Activated T-helper 2 cell treated with anti-CD3 and anti-CD28 coated beads, Interferon-gamma antibody, Interleukin-2, Interleukin-4, amounts not matched to agents 10 μg/mL and 5 μg/mL and 100 μg/mL, durations not matched to agents 14 hours and 24 hours and 36 hours (primary cell): ENCODE results near the gene SPEM3. TPM values are rescaled to one million over a fixed set of nuclear protein-coding genes. Genes with fewer than 3 reads are reported as not detected.

Experiments used
- DNase-seq: peaks from one replicate; pipeline ENCODE4 v3.0.0; 2021; ENCODE audit warnings: low spot score
- H3K27ac Mint-ChIP-seq: one replicate; pipeline ENCODE4 v1.8.0; 2021; ENCODE audit warnings: mixed read lengths
- H3K27me3 Mint-ChIP-seq: one replicate; pipeline ENCODE4 v1.8.0; 2021; ENCODE audit warnings: low read depth, mixed read lengths
- H3K36me3 Mint-ChIP-seq: one replicate; pipeline ENCODE4 v1.8.0; 2021; ENCODE audit warnings: low read depth, mixed read lengths
- H3K4me1 Mint-ChIP-seq: one replicate; pipeline ENCODE4 v1.8.0; 2021; ENCODE audit warnings: low read depth, mixed read lengths
- H3K4me3 Mint-ChIP-seq: one replicate; pipeline ENCODE4 v1.8.0; 2021; ENCODE audit warnings: low read depth, mild to moderate bottlenecking, moderate library complexity, mixed read lengths
- H3K9me3 Mint-ChIP-seq: one replicate; pipeline ENCODE4 v1.8.0; 2021; ENCODE audit warnings: mixed read lengths
- intact Hi-C: fragments of 100-400 bp; cut with micrococcal nuclease; formaldehyde crosslinking; loops from one replicate; pipeline ENCODE4 v1.15.1; 2023
- total RNA-seq: library from RNA; stranded (reverse); gene quantifications from 2 replicates; pipeline ENCODE4 v1.2.3, GENCODE V29; 2022

SPEM3 gene
- total RNA-seq, 1 donor from 2014 or later: not detected

GRCh38 chr17:7442142-7442541 is 13.5 kb downstream of the SPEM3 start:
- intact Hi-C loops: no loop called here
- Mint-ChIP-seq H3K9me3 (no peaks in the 10 kb centered on the region), H3K27ac (no peak overlapping the region), H3K4me3 (no peak overlapping the region), H3K27me3 (peaks cover 53% of the 10 kb centered on the region), H3K4me1 (peaks cover 29% of the 10 kb centered on the region), H3K36me3 (peaks cover 27% of the 10 kb centered on the region)
- no peak for DNase-seq

- intact Hi-C loops: no loop called here
- peaks cover 56% of the 10 kb centered on the region for H3K27me3 Mint-ChIP-seq
- no peaks in the 10 kb centered on the region for H3K9me3 Mint-ChIP-seq
- no peak overlapping the region for H3K27ac Mint-ChIP-seq
- no peak for DNase-seq
- H3K4me1 Mint-ChIP-seq: peaks cover 22% of the 10 kb centered on the region
- no peak overlapping the region for H3K4me3 Mint-ChIP-seq
- peaks cover 27% of the 10 kb centered on the region for H3K36me3 Mint-ChIP-seq
Observed at GRCh38 chr17:7443499-7444485, 15.1 kb downstream of the SPEM3 start.

- no peak within 1 kb of the TSS for H3K27ac Mint-ChIP-seq
- no peak for DNase-seq
- H3K36me3 Mint-ChIP-seq: peaks cover 24% of the 10 kb centered on the region
- peak within 1 kb of the TSS; percentile 69 for H3K4me3 Mint-ChIP-seq
- no peaks in the 10 kb centered on the region for H3K9me3 Mint-ChIP-seq
- intact Hi-C loops: loop anchor here (1.0 kb wide), 1 partner anchor 10 kb away; no protein-coding TSS in a partner anchor
- peaks cover 17% of the 10 kb centered on the region for H3K4me1 Mint-ChIP-seq
- peaks cover 52% of the 10 kb centered on the region for H3K27me3 Mint-ChIP-seq
Observed at GRCh38 chr17:7444682-7445618, 16.3 kb downstream of the SPEM3 start, which contains the start of gene CHRNB1. CHRNB1 (plus strand) TSS chr17:7445061; CDS start chr17:7445128, 67 bp downstream.

- H3K36me3 Mint-ChIP-seq: peaks cover 27% of the 10 kb centered on the region
- no peak overlapping the region for H3K27ac Mint-ChIP-seq
- peaks cover 14% of the 10 kb centered on the region for H3K4me1 Mint-ChIP-seq
- peak; percentile 30 for DNase-seq
- H3K4me3 Mint-ChIP-seq: peak overlapping the region; percentile 69
- no peaks in the 10 kb centered on the region for H3K9me3 Mint-ChIP-seq
- peaks cover 48% of the 10 kb centered on the region for H3K27me3 Mint-ChIP-seq
- intact Hi-C loops: loop anchor here (1.0 kb wide), 1 partner anchor 10 kb away; no protein-coding TSS in a partner anchor
Observed at GRCh38 chr17:7445619-7445968, 16.9 kb downstream of the SPEM3 start.

- no peak overlapping the region for H3K27ac Mint-ChIP-seq
- intact Hi-C loops: no loop called here
- peaks cover 31% of the 10 kb centered on the region for H3K27me3 Mint-ChIP-seq
- peaks cover 15% of the 10 kb centered on the region for H3K4me1 Mint-ChIP-seq
- H3K4me3 Mint-ChIP-seq: no peak overlapping the region
- no peaks in the 10 kb centered on the region for H3K9me3 Mint-ChIP-seq
- H3K36me3 Mint-ChIP-seq: peaks cover 18% of the 10 kb centered on the region
- DNase-seq: no peak
Observed at GRCh38 chr17:7448461-7448860, 19.8 kb downstream of the SPEM3 start.

- Mint-ChIP-seq H3K4me3 (no peak overlapping the region), H3K4me1 (peaks cover 11% of the 10 kb centered on the region), H3K27ac (no peak overlapping the region), H3K9me3 (no peaks in the 10 kb centered on the region), H3K27me3 (no peaks in the 10 kb centered on the region), H3K36me3 (peaks cover 17% of the 10 kb centered on the region)
- DNase-seq: no peak
- intact Hi-C loops: no loop called here
Observed at GRCh38 chr17:7459961-7460545, 31.4 kb downstream of the SPEM3 start.

- Mint-ChIP-seq H3K27ac (no peak overlapping the region), H3K9me3 (no peaks in the 10 kb centered on the region), H3K27me3 (no peaks in the 10 kb centered on the region), H3K4me1 (peaks cover 8% of the 10 kb centered on the region), H3K4me3 (no peak overlapping the region), H3K36me3 (peaks cover 17% of the 10 kb centered on the region)
- intact Hi-C loops: no loop called here
- no peak for DNase-seq
Observed at GRCh38 chr17:7460850-7461660, 32.4 kb downstream of the SPEM3 start.

GRCh38 chr17:7462474-7463371 is 34.1 kb downstream of the SPEM3 start:
- intact Hi-C loops: no loop called here
- H3K36me3 Mint-ChIP-seq: peaks cover 24% of the 10 kb centered on the region
- H3K9me3 Mint-ChIP-seq: no peaks in the 10 kb centered on the region
- H3K27ac Mint-ChIP-seq: no peak overlapping the region
- H3K4me1 Mint-ChIP-seq: peaks cover under 1% of the 10 kb centered on the region
- no peak overlapping the region for H3K4me3 Mint-ChIP-seq
- DNase-seq: no peak
- H3K27me3 Mint-ChIP-seq: no peaks in the 10 kb centered on the region

GRCh38 chr17:7463372-7463846 is 34.8 kb downstream of the SPEM3 start:
- no peak overlapping the region for H3K27ac Mint-ChIP-seq
- peaks cover 24% of the 10 kb centered on the region for H3K36me3 Mint-ChIP-seq
- H3K9me3 Mint-ChIP-seq: no peaks in the 10 kb centered on the region
- DNase-seq: no peak
- no peak overlapping the region for H3K4me3 Mint-ChIP-seq
- no peaks in the 10 kb centered on the region for H3K4me1 Mint-ChIP-seq
- H3K27me3 Mint-ChIP-seq: no peaks in the 10 kb centered on the region
- intact Hi-C loops: no loop called here

GRCh38 chr17:7464081-7464480 is 35.4 kb downstream of the SPEM3 start:
- peaks cover 18% of the 10 kb centered on the region for H3K36me3 Mint-ChIP-seq
- DNase-seq: no peak
- H3K9me3 Mint-ChIP-seq: no peaks in the 10 kb centered on the region
- no peaks in the 10 kb centered on the region for H3K27me3 Mint-ChIP-seq
- H3K4me1 Mint-ChIP-seq: no peaks in the 10 kb centered on the region
- H3K4me3 Mint-ChIP-seq: no peak overlapping the region
- H3K27ac Mint-ChIP-seq: no peak overlapping the region
- intact Hi-C loops: no loop called here

GRCh38 chr17:7465597-7466275 is 37.1 kb downstream of the SPEM3 start:
- no peak overlapping the region for H3K4me3 Mint-ChIP-seq
- no peaks in the 10 kb centered on the region for H3K27me3 Mint-ChIP-seq
- intact Hi-C loops: no loop called here
- H3K36me3 Mint-ChIP-seq: peaks cover 18% of the 10 kb centered on the region
- no peak for DNase-seq
- H3K27ac Mint-ChIP-seq: no peak overlapping the region
- no peaks in the 10 kb centered on the region for H3K9me3 Mint-ChIP-seq
- H3K4me1 Mint-ChIP-seq: no peaks in the 10 kb centered on the region
